ENCODE measurements around the gene PIK3R6. TPM values are rescaled to one million over a fixed set of nuclear protein-coding genes. Genes with fewer than 3 reads are reported as not detected.

The PIK3R6 gene
- polyA plus RNA-seq, 1 of the 3 experiments (the other 2 are of a cell fraction): 0.03 TPM

- no peaks in the 10 kb centered on the region for H3K36me3 ChIP-seq (replicated peaks in 1 of 2; ENCODE audit: control insufficient read depth in 1 of 2, insufficient read depth in 2 of 2, low read length in 1 of 2)
- no peaks in the 10 kb centered on the region; the same call in 1 of the 2 replicates for H3K27me3 ChIP-seq (ENCODE audit: insufficient read depth)
- WGBS (ENCODE audit: low lambda C conversion rate): 47% methylated on average over 10 of the region's 14 CpGs
- no peak overlapping the region for H3K27ac ChIP-seq (ENCODE audit: low read depth in 2 of 2, low read length in 1 of 2)
- H3K9ac ChIP-seq: no peak overlapping the region
- H3K9me3 ChIP-seq: no peaks in the 10 kb centered on the region
- ChIA-PET POLR2A (no interaction called here), CTCF (interaction anchor here (0.9 to 1.7 kb wide), 4 partner anchors 10 to 104 kb away, joined by 3 to 4 read pairs (median 3); no protein-coding TSS in a partner anchor)
- H3K4me3 ChIP-seq (ENCODE audit: low read depth in 2 of 2, low read length in 1 of 2): no peak overlapping the region
- TF ChIP-seq NRF1 (IDR thresholded peaks at IDR 0.05; ENCODE audit: low read depth, low read length): no peak
- TF ChIP-seq USF1 (IDR thresholded peaks at IDR 0.05; ENCODE audit: borderline replicate concordance, low read depth): no peak
- no peak for TF ChIP-seq JUND (IDR thresholded peaks at IDR 0.05)
- no peak for TF ChIP-seq TCF12 (IDR thresholded peaks at IDR 0.05)
- no peak for TF ChIP-seq FOSL2 (IDR thresholded peaks at IDR 0.05; ENCODE audit: borderline replicate concordance, low read depth)
- no peak for TF ChIP-seq RXRA (IDR thresholded peaks at IDR 0.05; ENCODE audit: borderline replicate concordance, low read depth)
- no peak for TF ChIP-seq EP300 (IDR thresholded peaks at IDR 0.05; ENCODE audit: borderline replicate concordance in 1 of 2, low read depth in 1 of 2, low read length in 1 of 2)
- no peak for TF ChIP-seq EZH2phosphoT487 (IDR thresholded peaks at IDR 0.05; ENCODE audit: borderline replicate concordance, low read depth)
- no peak for TF ChIP-seq NFIC (IDR thresholded peaks at IDR 0.05; ENCODE audit: borderline replicate concordance)
- no peaks in the 10 kb centered on the region for H3K9me2 ChIP-seq
- no peak overlapping the region for H3K4me2 ChIP-seq
- DNase-seq: no peak
- H3F3A ChIP-seq (replicated peaks; ENCODE audit: insufficient read depth): no peaks in the 10 kb centered on the region
- H2AFZ ChIP-seq (ENCODE audit: low read depth): no peak overlapping the region
- no peaks in the 10 kb centered on the region for H3K4me1 ChIP-seq (ENCODE audit: control insufficient read depth in 1 of 2, insufficient read depth in 2 of 2, low read depth in 1 of 2, low read length in 1 of 2)
- no peaks in the 10 kb centered on the region for H3K79me2 ChIP-seq (ENCODE audit: insufficient read depth)
- no peaks in the 10 kb centered on the region for H4K20me1 ChIP-seq (ENCODE audit: insufficient read depth)
These were observed 22.2 kb upstream of the PIK3R6 start for GRCh38 chr17:8889458-8890210.

- Histone ChIP-seq H3F3A (replicated peaks; ENCODE audit: insufficient read depth) (no peaks in the 10 kb centered on the region), H3K79me2 (ENCODE audit: insufficient read depth) (no peaks in the 10 kb centered on the region), H3K27me3 (ENCODE audit: insufficient read depth) (no peaks in the 10 kb centered on the region; the same call in 1 of the 2 replicates), H3K9ac (no peak overlapping the region), H3K4me1 (ENCODE audit: control insufficient read depth in 1 of 2, insufficient read depth in 2 of 2, low read depth in 1 of 2, low read length in 1 of 2) (no peaks in the 10 kb centered on the region), H3K27ac (ENCODE audit: low read depth in 2 of 2, low read length in 1 of 2) (no peak overlapping the region), H4K20me1 (ENCODE audit: insufficient read depth) (no peaks in the 10 kb centered on the region), H3K9me2 (no peaks in the 10 kb centered on the region), H3K9me3 (no peaks in the 10 kb centered on the region), H3K36me3 (replicated peaks in 1 of 2; ENCODE audit: control insufficient read depth in 1 of 2, insufficient read depth in 2 of 2, low read length in 1 of 2) (no peaks in the 10 kb centered on the region), H3K4me2 (no peak overlapping the region), H3K4me3 (ENCODE audit: low read depth in 2 of 2, low read length in 1 of 2) (no peak overlapping the region), H2AFZ (ENCODE audit: low read depth) (no peak overlapping the region)
- no peak for DNase-seq
- WGBS (ENCODE audit: low lambda C conversion rate): 38% methylated on average over 8 of the region's 8 CpGs
- POLR2A ChIA-PET: no interaction called here
- CTCF ChIA-PET: interaction anchor here (1.0 to 1.7 kb wide), 6 partner anchors 10 to 643 kb away, joined by 3 to 8 read pairs (median 3); no protein-coding TSS in a partner anchor
- TF ChIP-seq USF2 (IDR thresholded peaks at IDR 0.05; ENCODE audit: borderline replicate concordance, low read depth, low read length) (no peak), CHD2 (IDR thresholded peaks at IDR 0.05; ENCODE audit: low read length, partially characterized antibody) (no peak), GATA2 (CRISPR knock-in tag; IDR thresholded peaks at IDR 0.05) (no peak), GABPA (IDR thresholded peaks at IDR 0.05; ENCODE audit: low read depth) (no peak), MEF2A (IDR thresholded peaks at IDR 0.05; ENCODE audit: borderline replicate concordance, low read depth) (no peak), REST (IDR thresholded peaks at IDR 0.05; ENCODE audit: low read depth, low read length) (no peak), ZBTB33 (IDR thresholded peaks at IDR 0.05; ENCODE audit: borderline replicate concordance, low read depth) (no peak), SIN3A (IDR thresholded peaks at IDR 0.05; ENCODE audit: borderline replicate concordance, low read depth, low read length) (no peak), EP300 (IDR thresholded peaks at IDR 0.05; ENCODE audit: borderline replicate concordance in 1 of 2, low read depth in 1 of 2, low read length in 1 of 2) (no peak), FOXM1 (IDR thresholded peaks at IDR 0.05; ENCODE audit: low read depth) (no peak), ELF1 (IDR thresholded peaks at IDR 0.05) (no peak)
These were observed 21.3 kb upstream of the PIK3R6 start for GRCh38 chr17:8888704-8889302.
